ENCODE results near the gene REEP1. TPM values are rescaled to one million over a fixed set of nuclear protein-coding genes. Genes with fewer than 3 reads are reported as not detected.

Gene REEP1
- total and polyA plus RNA-seq, 2 of the 13 experiments (the other 11 are each of a cell fraction or from before 2014, with no cell fraction given), result 0.27 TPM; not detected in 1

DNA sequence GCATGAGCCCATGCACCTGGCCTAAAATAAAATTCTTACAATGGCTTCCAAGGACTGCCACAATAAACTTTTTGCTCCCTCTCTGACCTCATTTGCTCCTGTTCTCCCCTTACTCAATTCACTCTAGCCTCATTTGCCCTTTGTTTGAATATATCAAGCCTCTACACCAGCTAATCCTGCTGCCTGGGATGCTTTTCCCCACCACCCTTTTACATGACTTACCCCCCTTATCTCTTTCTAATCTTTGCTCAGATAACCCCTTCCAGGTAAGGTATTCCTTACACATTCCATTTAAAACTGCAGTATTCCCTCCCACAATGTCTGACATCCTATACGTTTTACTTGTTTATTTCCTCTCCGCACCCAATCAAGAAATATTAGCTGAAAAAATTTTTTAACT, 164.8 kb downstream of the REEP1 start (continued):
- TF ChIP-seq E2F1 (CRISPR knock-in tag; IDR thresholded peaks at IDR 0.05) (no peak), NR1H2 (CRISPR knock-in tag; IDR thresholded peaks at IDR 0.05; ENCODE audit: borderline replicate concordance, low read depth) (no peak), SNAI1 (CRISPR knock-in tag; IDR thresholded peaks at IDR 0.05; ENCODE audit: borderline replicate concordance) (no peak)

GRCh38 chr2:86171295-86171694, 166.1 kb downstream of the REEP1 start:
- WGBS (ENCODE audit: low lambda C conversion rate), result 91% methylated on average over 3 of the region's 3 CpGs
- peaks cover 2% of the 10 kb centered on the region; the same call in 1 of the 2 replicates for H3K4me1 ChIP-seq (ENCODE audit: insufficient read depth, low read length)
- no peak overlapping the region for H3K27ac ChIP-seq (ENCODE audit: extremely low read length, insufficient read depth, low read length)
- no peak for FAIRE-seq
- ATAC-seq, result no peak
- no peaks in the 10 kb centered on the region for H3K9me3 ChIP-seq (ENCODE audit: low read length)
- CTCF ChIA-PET (ENCODE audit: low intra/inter-chr PET ratio, low total read pairs), result no interaction called here
- no TSS peak for BruUV-seq (replicated peaks)
- H3K4me2 ChIP-seq (ENCODE audit: low read depth, low read length), result no peak overlapping the region
- 0 out of 2 replicates have a peak, but pooled peaks cover 3% of the 10 kb centered on the region for H4K20me1 ChIP-seq (ENCODE audit: insufficient read depth, low read length)
- H3K79me2 ChIP-seq (ENCODE audit: insufficient read depth, low read length), result no peaks in the 10 kb centered on the region
- no peaks in the 10 kb centered on the region for H3K27me3 ChIP-seq (ENCODE audit: control insufficient read depth in 1 of 2, insufficient read depth in 2 of 2, low read length in 2 of 2)
- H2AFZ ChIP-seq (ENCODE audit: low read length), result no peak overlapping the region
- peaks cover 13 to 84% of the 10 kb centered on the region in 2 experiments for H3K36me3 ChIP-seq (replicated peaks in 1 of 2; ENCODE audit: control insufficient read depth in 1 of 2, insufficient read depth in 2 of 2, low read length in 2 of 2)
- POLR2A ChIA-PET, result no interaction called here
- in situ Hi-C loops (cut with HindIII; ENCODE audit: extremely low pct_ligation_motif_present, low pct_unique_long_range_greater_than_20kb) (no loop called here), intact Hi-C loops (cut with micrococcal nuclease; ENCODE audit: unreplicated experiment) (no loop called here)
- no peak for DNase-seq (ENCODE audit: low spot score)
- H3K9ac ChIP-seq (ENCODE audit: insufficient read depth, low read depth, low read length), result no peak overlapping the region
- no peak overlapping the region for H3K4me3 ChIP-seq (replicated peaks in 1 of 3; ENCODE audit: insufficient read depth in 1 of 3, low read depth in 2 of 3, low read length in 3 of 3)
- no peak for TF ChIP-seq ZNF446 (CRISPR knock-in tag; IDR thresholded peaks at IDR 0.05)
- TF ChIP-seq MATR3 (CRISPR knock-in tag; IDR thresholded peaks at IDR 0.05), result no peak
- TF ChIP-seq DMAP1 (CRISPR knock-in tag; IDR thresholded peaks at IDR 0.05), result no peak
- TF ChIP-seq NFRKB (IDR thresholded peaks at IDR 0.05), result no peak
- no peak for TF ChIP-seq CCDC6 (CRISPR knock-in tag; IDR thresholded peaks at IDR 0.05)
- TF ChIP-seq, protein P1, sequence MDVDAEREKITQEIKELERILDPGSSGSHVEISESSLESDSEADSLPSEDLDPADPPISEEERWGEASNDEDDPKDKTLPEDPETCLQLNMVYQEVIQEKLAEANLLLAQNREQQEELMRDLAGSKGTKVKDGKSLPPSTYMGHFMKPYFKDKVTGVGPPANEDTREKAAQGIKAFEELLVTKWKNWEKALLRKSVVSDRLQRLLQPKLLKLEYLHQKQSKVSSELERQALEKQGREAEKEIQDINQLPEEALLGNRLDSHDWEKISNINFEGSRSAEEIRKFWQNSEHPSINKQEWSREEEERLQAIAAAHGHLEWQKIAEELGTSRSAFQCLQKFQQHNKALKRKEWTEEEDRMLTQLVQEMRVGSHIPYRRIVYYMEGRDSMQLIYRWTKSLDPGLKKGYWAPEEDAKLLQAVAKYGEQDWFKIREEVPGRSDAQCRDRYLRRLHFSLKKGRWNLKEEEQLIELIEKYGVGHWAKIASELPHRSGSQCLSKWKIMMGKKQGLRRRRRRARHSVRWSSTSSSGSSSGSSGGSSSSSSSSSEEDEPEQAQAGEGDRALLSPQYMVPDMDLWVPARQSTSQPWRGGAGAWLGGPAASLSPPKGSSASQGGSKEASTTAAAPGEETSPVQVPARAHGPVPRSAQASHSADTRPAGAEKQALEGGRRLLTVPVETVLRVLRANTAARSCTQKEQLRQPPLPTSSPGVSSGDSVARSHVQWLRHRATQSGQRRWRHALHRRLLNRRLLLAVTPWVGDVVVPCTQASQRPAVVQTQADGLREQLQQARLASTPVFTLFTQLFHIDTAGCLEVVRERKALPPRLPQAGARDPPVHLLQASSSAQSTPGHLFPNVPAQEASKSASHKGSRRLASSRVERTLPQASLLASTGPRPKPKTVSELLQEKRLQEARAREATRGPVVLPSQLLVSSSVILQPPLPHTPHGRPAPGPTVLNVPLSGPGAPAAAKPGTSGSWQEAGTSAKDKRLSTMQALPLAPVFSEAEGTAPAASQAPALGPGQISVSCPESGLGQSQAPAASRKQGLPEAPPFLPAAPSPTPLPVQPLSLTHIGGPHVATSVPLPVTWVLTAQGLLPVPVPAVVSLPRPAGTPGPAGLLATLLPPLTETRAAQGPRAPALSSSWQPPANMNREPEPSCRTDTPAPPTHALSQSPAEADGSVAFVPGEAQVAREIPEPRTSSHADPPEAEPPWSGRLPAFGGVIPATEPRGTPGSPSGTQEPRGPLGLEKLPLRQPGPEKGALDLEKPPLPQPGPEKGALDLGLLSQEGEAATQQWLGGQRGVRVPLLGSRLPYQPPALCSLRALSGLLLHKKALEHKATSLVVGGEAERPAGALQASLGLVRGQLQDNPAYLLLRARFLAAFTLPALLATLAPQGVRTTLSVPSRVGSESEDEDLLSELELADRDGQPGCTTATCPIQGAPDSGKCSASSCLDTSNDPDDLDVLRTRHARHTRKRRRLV (CRISPR knock-in tag; IDR thresholded peaks at IDR 0.05), result no peak
- no peak for TF ChIP-seq ZNF407 (CRISPR knock-in tag; IDR thresholded peaks at IDR 0.05; ENCODE audit: not compliant biosample characterization)
